Gastroesophageal sphincter (tissue), 3 donors: Measurements from ENCODE around the gene PTPRN2.

Source experiments
- CTCF ChIP-seq, 4 experiments: fragments of 200-600 bp in 2 of 4; fragments of 450-650 bp in 2 of 4; sonication (generic) in 1 of 4; IDR thresholded peaks; one replicate each; pipeline ENCODE4 v1.5.1; 2017 to 2019; ENCODE audit warnings: antibody characterized with exemption in 4 of 4, mild to moderate bottlenecking in 2 of 4, moderate library complexity in 2 of 4
- EP300 ChIP-seq: sonication (generic); formaldehyde crosslinking; IDR thresholded peaks from one replicate; pipeline ENCODE4 v1.6.1; 2017; ENCODE audit warnings: antibody characterized with exemption, mild to moderate bottlenecking
- POLR2AphosphoS5 ChIP-seq: sonication (generic); formaldehyde crosslinking; IDR thresholded peaks from one replicate; pipeline ENCODE4 v1.6.1; 2017; ENCODE audit warnings: antibody characterized with exemption

DNA sequence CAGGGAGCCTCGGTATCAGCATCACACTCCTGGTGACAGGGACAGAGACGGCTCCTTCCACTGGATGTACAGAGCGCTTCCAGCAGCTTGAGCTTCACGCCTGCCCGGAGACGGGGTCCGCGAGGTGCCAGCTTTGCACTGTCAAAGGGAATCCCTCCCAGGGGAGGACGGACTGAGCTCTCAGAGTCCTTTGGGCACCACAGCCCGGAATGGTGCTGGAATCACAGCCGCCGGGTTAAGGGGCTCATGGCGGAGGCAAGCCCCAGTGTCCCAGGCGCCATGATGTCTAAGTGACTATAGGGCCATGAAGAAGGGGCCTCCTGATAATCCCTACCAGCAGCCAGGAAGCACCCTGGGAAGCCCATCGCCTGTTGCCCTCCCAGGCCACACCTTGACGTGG is 41.4 kb downstream of the PTPRN2 start:
- TF ChIP-seq CTCF (IDR thresholded peaks at IDR 0.05) = no peak
- no peak for TF ChIP-seq POLR2AphosphoS5
- TF ChIP-seq EP300 = no peak
